ENCODE results near the gene LAMA4. TPM values are rescaled to one million over a fixed set of nuclear protein-coding genes. Genes with fewer than 3 reads are reported as not detected.

The LAMA4 gene
- total and polyA plus RNA-seq, 2 of the 13 experiments (the other 11 are each of a cell fraction or from before 2014, with no cell fraction given): not detected

DNA sequence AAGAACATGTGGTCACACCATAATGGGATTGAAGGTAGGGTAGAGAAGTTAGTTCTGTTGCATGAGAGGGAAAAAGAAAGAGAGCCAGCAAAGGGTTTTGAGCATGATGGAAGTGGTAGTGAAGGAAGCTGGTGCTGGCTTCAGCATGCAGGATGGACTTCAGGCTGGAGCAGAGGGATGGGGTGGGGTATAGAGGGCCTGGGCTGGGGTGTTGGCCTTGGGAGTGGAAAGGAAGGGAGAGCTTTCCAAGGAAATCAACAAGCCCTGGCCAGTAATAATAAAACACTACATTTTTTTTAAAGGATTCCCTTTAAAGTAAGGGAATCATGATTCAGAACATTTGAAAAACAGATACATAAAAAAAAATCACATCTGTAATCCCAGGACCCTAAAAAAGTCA lies 61.2 kb downstream of the LAMA4 start (continued):
- TF ChIP-seq ETV5 (CRISPR knock-in tag; IDR thresholded peaks at IDR 0.05; ENCODE audit: borderline replicate concordance): no peak
- TF ChIP-seq ZNF747 (CRISPR knock-in tag; IDR thresholded peaks at IDR 0.05; ENCODE audit: borderline replicate concordance): no peak
- no peak for TF ChIP-seq ZNF468 (CRISPR knock-in tag; IDR thresholded peaks at IDR 0.05)

DNA sequence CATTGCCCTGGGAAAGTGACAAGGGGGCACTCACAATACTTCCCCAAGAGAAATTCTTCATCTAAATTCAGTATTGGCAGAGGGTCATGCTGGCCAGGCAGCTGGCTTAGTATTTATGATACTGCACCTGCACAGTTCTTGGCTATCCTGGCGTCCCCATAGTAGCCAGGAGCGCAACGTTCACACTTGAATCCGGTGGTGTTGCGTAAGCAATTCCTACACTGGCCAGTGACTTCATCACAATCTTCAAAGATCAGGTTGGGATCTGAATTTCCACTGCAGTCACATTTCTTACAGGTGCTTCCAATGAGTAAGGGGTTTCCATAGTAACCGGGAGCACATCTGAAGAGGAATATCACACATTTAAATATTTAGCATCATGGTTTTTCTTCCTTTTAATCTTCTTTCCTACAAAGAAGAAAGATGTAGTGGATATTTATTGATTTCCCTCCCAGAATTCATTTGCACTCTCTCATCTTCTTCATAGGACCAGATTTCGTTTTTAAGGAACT lies 62.8 kb downstream of the LAMA4 start:
- TF ChIP-seq, protein P1, sequence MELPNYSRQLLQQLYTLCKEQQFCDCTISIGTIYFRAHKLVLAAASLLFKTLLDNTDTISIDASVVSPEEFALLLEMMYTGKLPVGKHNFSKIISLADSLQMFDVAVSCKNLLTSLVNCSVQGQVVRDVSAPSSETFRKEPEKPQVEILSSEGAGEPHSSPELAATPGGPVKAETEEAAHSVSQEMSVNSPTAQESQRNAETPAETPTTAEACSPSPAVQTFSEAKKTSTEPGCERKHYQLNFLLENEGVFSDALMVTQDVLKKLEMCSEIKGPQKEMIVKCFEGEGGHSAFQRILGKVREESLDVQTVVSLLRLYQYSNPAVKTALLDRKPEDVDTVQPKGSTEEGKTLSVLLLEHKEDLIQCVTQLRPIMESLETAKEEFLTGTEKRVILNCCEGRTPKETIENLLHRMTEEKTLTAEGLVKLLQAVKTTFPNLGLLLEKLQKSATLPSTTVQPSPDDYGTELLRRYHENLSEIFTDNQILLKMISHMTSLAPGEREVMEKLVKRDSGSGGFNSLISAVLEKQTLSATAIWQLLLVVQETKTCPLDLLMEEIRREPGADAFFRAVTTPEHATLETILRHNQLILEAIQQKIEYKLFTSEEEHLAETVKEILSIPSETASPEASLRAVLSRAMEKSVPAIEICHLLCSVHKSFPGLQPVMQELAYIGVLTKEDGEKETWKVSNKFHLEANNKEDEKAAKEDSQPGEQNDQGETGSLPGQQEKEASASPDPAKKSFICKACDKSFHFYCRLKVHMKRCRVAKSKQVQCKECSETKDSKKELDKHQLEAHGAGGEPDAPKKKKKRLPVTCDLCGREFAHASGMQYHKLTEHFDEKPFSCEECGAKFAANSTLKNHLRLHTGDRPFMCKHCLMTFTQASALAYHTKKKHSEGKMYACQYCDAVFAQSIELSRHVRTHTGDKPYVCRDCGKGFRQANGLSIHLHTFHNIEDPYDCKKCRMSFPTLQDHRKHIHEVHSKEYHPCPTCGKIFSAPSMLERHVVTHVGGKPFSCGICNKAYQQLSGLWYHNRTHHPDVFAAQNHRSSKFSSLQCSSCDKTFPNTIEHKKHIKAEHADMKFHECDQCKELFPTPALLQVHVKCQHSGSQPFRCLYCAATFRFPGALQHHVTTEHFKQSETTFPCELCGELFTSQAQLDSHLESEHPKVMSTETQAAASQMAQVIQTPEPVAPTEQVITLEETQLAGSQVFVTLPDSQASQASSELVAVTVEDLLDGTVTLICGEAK (IDR thresholded peaks at IDR 0.05): no peak
- TF ChIP-seq, protein P1 (CRISPR knock-in tag; IDR thresholded peaks at IDR 0.05): no peak
- peak; percentile 78 for TF ChIP-seq CEBPB (IDR thresholded peaks at IDR 0.05; ENCODE audit: borderline replicate concordance, low read depth, low read length)
- Histone ChIP-seq H2AFZ (ENCODE audit: low read length) (no peak overlapping the region), H3K4me3 (replicated peaks in 1 of 3; ENCODE audit: insufficient read depth in 1 of 3, low read depth in 2 of 3, low read length in 3 of 3) (no peak overlapping the region), H3K36me3 (replicated peaks in 1 of 2; ENCODE audit: control insufficient read depth in 1 of 2, insufficient read depth in 2 of 2, low read length in 2 of 2) (no peaks in the 10 kb centered on the region), H3K4me1 (ENCODE audit: insufficient read depth, low read length) (peaks cover 11% of the 10 kb centered on the region; the same call in 1 of the 2 replicates), H3K27ac (ENCODE audit: extremely low read length, insufficient read depth, low read length) (no peak overlapping the region), H4K20me1 (ENCODE audit: insufficient read depth, low read length) (no peaks in the 10 kb centered on the region), H3K4me2 (ENCODE audit: low read depth, low read length) (no peak overlapping the region), H3K9ac (ENCODE audit: insufficient read depth, low read depth, low read length) (no peak overlapping the region), H3K27me3 (ENCODE audit: control insufficient read depth in 1 of 2, insufficient read depth in 2 of 2, low read length in 2 of 2) (no peaks in the 10 kb centered on the region), H3K9me3 (ENCODE audit: low read length) (no peaks in the 10 kb centered on the region), H3K79me2 (ENCODE audit: insufficient read depth, low read length) (no peaks in the 10 kb centered on the region)
- no peak for ATAC-seq
- ChIA-PET POLR2A (no interaction called here), CTCF (ENCODE audit: low intra/inter-chr PET ratio, low total read pairs) (no interaction called here)
- intact Hi-C loops (cut with micrococcal nuclease; ENCODE audit: unreplicated experiment) (no loop called here), in situ Hi-C loops (cut with HindIII; ENCODE audit: extremely low pct_ligation_motif_present, low pct_unique_long_range_greater_than_20kb) (no loop called here)
- 53% methylated on average over 7 of the region's 7 CpGs for WGBS (ENCODE audit: low lambda C conversion rate)
- FAIRE-seq: no peak
- BruUV-seq (replicated peaks): no TSS peak
- no peak for DNase-seq (ENCODE audit: low spot score)
